CD4-positive, alpha-beta T cell treated with Interleukin-15 for 1 hour (primary cell): Measurements from ENCODE around the gene PDPK1.
"Not testable (repeated sequence)": the region's sequence is repeated elsewhere in the genome, so short reads cannot be mapped to it uniquely, and the experiment has no call there.

Source experiments
- DNase-seq: peaks from one replicate; pipeline ENCODE4 v3.0.0-alpha.2; 2020

Gene PDPK1

DNA sequence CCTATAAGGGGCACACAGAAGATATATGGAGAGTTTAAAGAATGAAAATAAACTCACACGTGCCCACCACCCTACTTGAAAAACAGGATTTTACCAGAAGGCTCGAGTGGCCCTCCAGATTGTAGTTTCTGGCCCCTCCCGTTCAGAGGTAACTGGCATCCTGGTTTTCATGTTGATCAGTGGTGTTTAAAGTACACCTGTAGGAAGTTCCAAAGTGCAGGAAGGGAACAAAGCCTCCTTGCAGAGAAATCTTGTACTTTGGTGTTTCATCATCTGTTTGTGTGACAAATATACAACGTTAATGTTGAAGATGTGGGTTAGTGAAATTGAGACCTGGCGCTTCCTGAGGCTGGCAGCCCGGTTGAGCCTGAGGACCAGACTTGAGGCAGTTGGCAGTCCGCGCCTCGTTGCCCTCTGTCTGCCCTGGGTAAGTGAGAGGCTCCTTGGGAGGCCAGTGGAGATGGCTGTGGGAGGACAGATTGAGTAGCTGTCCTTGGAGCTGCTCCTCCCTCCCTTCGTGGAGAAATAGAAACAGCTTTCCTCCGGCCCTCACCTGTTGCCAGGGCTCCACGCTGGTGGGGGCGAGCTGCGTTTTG is 12.6 kb downstream of the PDPK1 start:
- not testable (repeated sequence) for DNase-seq

DNA sequence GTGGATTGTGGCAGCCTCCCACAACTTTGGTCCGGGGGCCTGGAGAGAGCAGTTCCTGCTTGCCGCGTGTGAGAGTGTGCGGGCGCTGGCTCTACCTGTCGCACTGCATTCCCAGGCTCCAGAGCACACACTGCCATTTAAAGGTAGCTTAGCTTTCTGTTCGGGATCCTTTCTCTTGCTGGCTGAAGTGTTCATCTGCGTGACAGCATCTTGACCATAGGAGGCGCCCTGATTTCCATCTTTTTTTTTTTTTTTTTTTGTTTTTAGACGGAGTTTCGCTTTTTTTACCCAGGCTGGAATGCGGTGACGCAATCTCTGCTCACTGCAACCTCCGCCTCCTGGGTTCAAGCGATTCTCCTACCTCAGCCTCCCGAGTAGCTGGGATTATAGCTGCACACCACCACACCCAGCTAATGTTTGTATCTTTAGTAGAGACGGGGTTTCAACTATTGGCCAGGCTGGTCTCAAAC is 13.6 kb downstream of the PDPK1 start:
- not testable (repeated sequence) for DNase-seq

GRCh38 chr16:2554709-2555425 is 17.0 kb downstream of the PDPK1 start:
- not testable (repeated sequence) for DNase-seq

- not testable (repeated sequence) for DNase-seq
Measured at GRCh38 chr16:2557150-2557549, 19.3 kb downstream of the PDPK1 start.

GRCh38 chr16:2560131-2560797 is 22.4 kb downstream of the PDPK1 start:
- DNase-seq, result peak; percentile 45

DNA sequence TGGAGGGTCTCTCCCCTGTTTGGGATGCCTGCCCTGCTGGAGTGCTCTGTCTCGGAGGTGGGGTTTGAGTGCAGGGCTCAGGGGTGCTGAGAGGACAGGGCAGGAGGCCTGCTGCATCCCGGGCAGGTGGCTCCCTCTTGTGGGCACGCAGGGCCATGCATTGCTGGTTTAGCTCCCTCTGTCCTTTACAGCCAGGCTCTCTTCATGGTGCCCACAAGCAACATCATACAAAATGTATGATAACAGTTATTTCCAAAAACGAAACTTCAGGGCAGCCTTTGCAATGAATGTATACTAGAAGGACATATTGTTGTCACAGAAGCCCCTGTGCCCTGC is 22.9 kb downstream of the PDPK1 start:
- DNase-seq, result peak; percentile 78

DNA sequence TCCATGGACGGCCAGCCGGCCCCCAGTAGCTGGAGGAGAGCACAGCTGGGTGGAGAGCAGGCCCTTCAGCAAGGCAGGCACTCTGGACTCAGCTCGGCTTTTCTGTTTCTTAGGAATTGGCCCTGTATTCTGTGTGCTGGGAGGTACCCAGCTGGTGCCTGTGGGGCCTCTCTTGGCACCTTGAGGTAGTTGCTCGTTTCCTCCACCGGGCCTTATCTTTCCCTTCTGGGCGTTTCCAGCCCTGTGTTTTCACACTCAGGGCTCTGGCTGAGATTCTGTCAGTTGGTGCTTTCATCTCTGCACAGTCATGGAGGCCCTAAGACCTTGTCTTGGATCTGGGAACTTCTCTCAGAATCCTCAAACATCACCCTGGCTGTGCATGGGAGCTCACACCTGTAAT is 29.7 kb downstream of the PDPK1 start:
- not testable (repeated sequence) for DNase-seq

DNA sequence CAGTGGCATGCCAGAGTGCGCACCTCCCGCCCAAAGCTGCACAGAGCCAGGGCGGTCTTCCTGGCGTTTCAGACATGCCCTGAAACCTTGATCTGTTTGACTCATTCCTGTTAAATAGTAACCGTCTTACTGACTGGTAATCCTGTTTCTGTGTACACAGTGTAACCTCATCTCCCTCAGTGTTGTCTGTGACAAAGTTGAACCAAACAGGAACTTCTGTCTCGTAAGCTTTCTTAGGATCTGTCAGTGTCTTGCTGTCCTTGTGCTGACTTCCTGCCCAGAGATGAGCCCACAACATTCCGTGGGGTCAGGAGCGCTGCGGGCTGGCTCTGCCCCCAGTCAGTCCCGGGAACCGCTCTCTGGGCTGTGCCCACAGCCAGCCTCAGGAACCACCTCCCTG is 30.8 kb downstream of the PDPK1 start:
- not testable (repeated sequence) for DNase-seq

- DNase-seq, result not testable (repeated sequence)
Measured at GRCh38 chr16:2572704-2573103, 34.9 kb downstream of the PDPK1 start.

DNA sequence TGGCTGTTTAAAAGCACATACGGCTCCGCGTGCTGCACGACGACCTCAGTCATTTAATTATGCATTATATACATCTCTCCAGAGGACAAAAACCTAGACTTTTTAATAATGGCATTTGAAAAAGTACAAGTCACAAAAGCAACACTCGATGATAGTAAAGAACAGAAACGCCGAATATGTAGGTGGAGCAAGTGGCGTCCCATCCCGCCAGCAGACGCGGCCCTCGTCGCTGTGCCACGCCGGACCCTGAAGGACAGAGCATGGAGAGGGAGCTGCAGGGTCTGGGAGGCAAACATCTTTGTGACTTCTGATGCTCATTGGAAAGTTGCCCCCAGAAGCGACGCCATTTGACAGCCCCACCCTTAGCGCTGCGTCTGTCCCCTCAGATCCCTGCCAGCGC is 38.0 kb downstream of the PDPK1 start:
- DNase-seq, result not testable (repeated sequence)

- not testable (repeated sequence) for DNase-seq
Measured at GRCh38 chr16:2577044-2577443, 39.2 kb downstream of the PDPK1 start.

DNA sequence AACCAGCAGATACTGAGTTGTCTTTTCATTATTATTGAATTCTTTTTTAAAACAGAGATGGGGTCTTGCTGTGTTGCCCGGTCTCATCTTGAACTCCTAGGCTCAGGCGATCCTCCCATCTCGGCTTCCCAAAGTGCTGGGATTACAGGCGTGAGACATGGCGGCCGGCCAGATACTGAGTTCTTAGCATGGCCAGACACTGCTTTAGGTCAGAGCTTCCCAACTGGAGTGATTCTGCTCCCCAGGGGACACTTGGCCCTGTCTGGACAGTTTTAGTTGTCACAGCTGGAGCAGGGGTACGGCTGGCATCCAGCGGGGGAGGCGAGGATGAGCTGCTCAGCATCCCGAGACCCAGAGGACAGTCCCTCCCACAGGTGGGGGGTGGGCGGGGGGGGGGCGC is 41.1 kb downstream of the PDPK1 start:
- DNase-seq, result not testable (repeated sequence)

DNA sequence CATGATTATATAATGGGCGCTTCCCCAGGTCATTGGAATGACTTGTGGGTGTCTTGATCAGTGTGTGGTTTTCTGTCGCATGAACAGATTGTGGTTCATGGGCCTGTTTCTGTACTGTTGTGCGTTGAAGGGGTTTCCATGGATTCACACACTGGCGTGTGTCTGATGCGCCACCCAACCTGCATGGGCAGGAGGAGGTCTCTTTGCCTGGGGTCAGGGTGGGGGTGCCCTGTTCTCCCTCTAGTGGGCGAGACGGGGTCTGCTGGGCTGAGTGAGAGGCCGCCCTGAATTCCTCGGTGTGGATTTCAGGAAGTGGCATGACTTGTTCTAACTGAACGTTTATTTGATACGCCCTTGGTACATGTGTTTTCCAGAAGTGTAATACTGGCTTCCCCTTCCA is 42.3 kb downstream of the PDPK1 start:
- DNase-seq, result not testable (repeated sequence)

DNA sequence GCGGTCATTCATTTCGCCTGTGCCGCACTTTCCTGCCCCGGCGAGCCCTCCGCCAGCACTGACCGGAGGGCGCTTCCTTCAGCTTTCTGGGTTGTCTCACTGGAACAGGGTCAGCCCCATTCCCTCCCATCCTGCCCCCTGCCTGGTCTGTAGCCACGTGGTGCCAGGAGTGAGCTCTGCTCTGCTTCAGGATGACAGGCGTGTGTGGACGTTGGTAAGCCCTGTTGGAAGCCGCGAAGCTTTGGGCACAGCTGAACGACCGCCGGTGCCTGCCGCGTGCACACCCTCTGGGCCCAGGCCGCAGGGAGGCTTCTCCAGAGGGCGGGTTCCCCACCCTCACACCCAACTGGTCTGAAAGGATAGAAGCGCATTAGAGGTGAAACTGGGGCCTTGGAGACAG is 43.0 kb downstream of the PDPK1 start:
- not testable (repeated sequence) for DNase-seq

- peak; percentile 10 for DNase-seq
Measured at GRCh38 chr16:2584729-2585650, 47.2 kb downstream of the PDPK1 start.

DNA sequence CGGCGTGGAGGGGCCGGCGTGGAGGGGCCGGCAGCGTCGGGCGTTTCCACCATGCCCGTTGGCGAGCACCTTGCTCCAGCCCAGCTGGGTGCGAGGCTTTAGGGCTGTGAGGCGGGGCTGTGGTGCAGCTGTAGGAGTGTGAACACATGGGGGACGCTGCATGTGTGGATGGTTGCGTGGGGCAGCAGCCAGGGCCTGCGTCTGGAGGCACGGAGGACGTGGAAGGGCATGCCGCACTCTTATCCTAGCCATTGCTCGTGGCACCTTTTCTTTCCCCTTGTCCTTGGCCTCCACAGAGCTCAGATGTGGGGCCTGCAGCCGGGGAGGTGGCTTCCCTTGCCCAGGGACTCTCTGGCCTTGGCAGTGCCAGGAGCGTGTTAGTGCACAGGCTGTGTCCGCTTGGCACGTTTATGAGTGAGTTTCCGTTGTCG is 47.8 kb downstream of the PDPK1 start:
- DNase-seq, result peak; percentile 12

- DNase-seq, result no peak
Measured at GRCh38 chr16:2586241-2586640, 48.4 kb downstream of the PDPK1 start.

- peak; percentile 5 for DNase-seq
Measured at GRCh38 chr16:2586901-2587480, 49.2 kb downstream of the PDPK1 start.

- DNase-seq, result peak; percentile 10
Measured at GRCh38 chr16:2587891-2588565, 50.2 kb downstream of the PDPK1 start.

- DNase-seq, result peak; percentile 4
Measured at GRCh38 chr16:2591476-2592240, 53.8 kb downstream of the PDPK1 start.

DNA sequence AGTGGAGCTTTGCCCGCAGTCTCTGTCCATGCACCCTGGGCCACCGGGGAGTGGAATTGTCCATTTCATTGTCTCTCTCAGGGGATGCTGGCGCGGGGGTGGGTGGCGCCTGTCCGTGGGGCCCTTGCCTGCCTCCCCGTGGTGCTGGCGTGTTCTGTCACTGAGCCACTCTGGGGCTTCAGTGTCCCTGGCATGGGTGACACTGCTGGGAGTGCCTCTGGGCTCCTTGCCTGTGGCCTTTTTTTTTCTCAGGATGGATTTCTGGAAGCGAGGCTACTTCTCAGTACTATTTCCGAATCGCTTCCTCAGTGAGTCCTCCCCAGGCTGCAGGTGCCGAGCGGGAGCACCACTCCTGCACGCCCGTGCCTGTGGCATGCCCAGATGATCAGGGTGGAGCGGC is 55.0 kb downstream of the PDPK1 start:
- DNase-seq, result no peak
